PFSK-1 (cell line): Measurements from ENCODE around the gene THRB.

Experiments
- POLR2AphosphoS5 ChIP-seq: IDR thresholded peaks from 2 replicates; pipeline ENCODE4 v1.6.1; 2012; ENCODE audit warnings: low read depth, mild to moderate bottlenecking, control low read depth, low read length, moderate library complexity
- SIN3A ChIP-seq: IDR thresholded peaks from 2 replicates; pipeline ENCODE4 v1.6.1; 2012; ENCODE audit warnings: mild to moderate bottlenecking, low read length, moderate library complexity, borderline replicate concordance; ENCODE audit not compliant: insufficient read depth
- TAF1 ChIP-seq: IDR thresholded peaks from 2 replicates; pipeline ENCODE4 v1.6.1; 2012; ENCODE audit warnings: low read length, control low read depth, borderline replicate concordance; ENCODE audit not compliant: insufficient read depth
- TF ChIP-seq, protein P1 (sequence below), 2 experiments: IDR thresholded peaks; 2 replicates each; pipeline versions ENCODE4 v1.6.1 to v1.8.0; 2011 to 2012; ENCODE audit warnings: low read depth in 2 of 2, low read length in 2 of 2, control low read depth in 1 of 2, inconsistent platforms in 1 of 2, mild to moderate bottlenecking in 1 of 2, moderate library complexity in 1 of 2; ENCODE audit not compliant: insufficient read depth in 1 of 2

DNA sequence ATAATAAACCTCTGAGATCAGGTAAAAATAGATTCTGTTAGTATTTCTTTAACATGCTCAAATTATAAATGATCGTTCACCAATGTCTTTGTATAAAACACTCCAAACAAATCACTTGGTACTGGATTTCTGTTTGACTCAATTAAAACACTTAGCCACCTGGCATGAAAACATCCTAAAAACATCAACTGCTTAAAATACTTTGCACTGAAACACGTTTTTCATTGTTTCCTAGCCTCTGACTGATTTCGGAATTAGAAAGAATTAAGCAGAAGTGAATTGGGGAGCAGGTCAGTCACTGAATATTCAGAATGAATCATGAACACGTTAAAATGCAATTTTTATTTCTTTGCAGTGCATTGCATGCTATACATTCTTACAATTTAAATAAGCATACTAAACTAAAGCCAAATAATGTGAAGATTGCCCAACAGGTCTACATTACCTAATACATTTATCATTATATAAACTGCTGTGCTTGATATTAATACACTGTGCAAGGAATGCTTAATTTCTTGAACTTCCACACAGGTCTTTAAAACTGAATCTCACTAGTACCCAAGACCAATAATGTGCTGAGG, 1.6 kb downstream of the THRB start:
- TF ChIP-seq POLR2AphosphoS5 (no peak), TAF1 (no peak), SIN3A (no peak)
- TF ChIP-seq, protein P1, sequence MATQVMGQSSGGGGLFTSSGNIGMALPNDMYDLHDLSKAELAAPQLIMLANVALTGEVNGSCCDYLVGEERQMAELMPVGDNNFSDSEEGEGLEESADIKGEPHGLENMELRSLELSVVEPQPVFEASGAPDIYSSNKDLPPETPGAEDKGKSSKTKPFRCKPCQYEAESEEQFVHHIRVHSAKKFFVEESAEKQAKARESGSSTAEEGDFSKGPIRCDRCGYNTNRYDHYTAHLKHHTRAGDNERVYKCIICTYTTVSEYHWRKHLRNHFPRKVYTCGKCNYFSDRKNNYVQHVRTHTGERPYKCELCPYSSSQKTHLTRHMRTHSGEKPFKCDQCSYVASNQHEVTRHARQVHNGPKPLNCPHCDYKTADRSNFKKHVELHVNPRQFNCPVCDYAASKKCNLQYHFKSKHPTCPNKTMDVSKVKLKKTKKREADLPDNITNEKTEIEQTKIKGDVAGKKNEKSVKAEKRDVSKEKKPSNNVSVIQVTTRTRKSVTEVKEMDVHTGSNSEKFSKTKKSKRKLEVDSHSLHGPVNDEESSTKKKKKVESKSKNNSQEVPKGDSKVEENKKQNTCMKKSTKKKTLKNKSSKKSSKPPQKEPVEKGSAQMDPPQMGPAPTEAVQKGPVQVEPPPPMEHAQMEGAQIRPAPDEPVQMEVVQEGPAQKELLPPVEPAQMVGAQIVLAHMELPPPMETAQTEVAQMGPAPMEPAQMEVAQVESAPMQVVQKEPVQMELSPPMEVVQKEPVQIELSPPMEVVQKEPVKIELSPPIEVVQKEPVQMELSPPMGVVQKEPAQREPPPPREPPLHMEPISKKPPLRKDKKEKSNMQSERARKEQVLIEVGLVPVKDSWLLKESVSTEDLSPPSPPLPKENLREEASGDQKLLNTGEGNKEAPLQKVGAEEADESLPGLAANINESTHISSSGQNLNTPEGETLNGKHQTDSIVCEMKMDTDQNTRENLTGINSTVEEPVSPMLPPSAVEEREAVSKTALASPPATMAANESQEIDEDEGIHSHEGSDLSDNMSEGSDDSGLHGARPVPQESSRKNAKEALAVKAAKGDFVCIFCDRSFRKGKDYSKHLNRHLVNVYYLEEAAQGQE (IDR thresholded peaks at IDR 0.05; ENCODE audit: insufficient read depth in 1 of 2, low read depth in 2 of 2, low read length in 2 of 2): no peak
